ENCODE results near the gene SUGP1.

GRCh38 chr19:19348266-19348665 is 28.0 kb upstream of the SUGP1 start:
- TF ChIP-seq EZH2phosphoT487 (IDR thresholded peaks at IDR 0.05; ENCODE audit: insufficient read depth, low read depth) (no peak), EZH2 (IDR thresholded peaks at IDR 0.05; ENCODE audit: insufficient read depth, poor library complexity, severe bottlenecking) (no peak)

Measured in GM23248 (cell line).